RWPE2 (cell line): Measurements from ENCODE around the gene RASSF7.

ENCODE experiments used
- ATAC-seq: fragments of 200-7000 bp; cut with Tn5 transposase; 3 replicates; pipeline ENCODE4 v1.9.1; 2021; ENCODE audit warnings: low read depth
- DNase-seq: peaks from one replicate; pipeline ENCODE4 v3.0.0-alpha.2; 2020; ENCODE audit warnings: low spot score
- H3K27ac ChIP-seq: fragments of 450-650 bp; 2 replicates; pipeline ENCODE4 v1.5.1; 2017; ENCODE audit warnings: mild to moderate bottlenecking; ENCODE audit not compliant: poor library complexity, severe bottlenecking
- H3K27me3 ChIP-seq: fragments of 250-450 bp; sonication (Bioruptor Pico); 2 replicates; pipeline ENCODE4 v1.5.1; 2021; ENCODE audit warnings: mild to moderate bottlenecking, moderate library complexity; ENCODE audit not compliant: insufficient read depth, poor library complexity, severe bottlenecking
- H3K36me3 ChIP-seq: fragments of 250-450 bp; sonication (Bioruptor Pico); 2 replicates; pipeline ENCODE4 v1.5.1; 2020; ENCODE audit warnings: low read depth, mild to moderate bottlenecking, moderate library complexity
- H3K4me1 ChIP-seq: fragments of 250-450 bp; sonication (Bioruptor Pico); 2 replicates; pipeline ENCODE4 v1.5.1; 2021; ENCODE audit warnings: mild to moderate bottlenecking, moderate library complexity; ENCODE audit not compliant: insufficient read depth, poor library complexity, severe bottlenecking
- H3K4me3 ChIP-seq: fragments of 250-450 bp; sonication (Bioruptor Pico); 2 replicates; pipeline ENCODE4 v1.5.1; 2021; ENCODE audit warnings: mild to moderate bottlenecking, moderate library complexity; ENCODE audit not compliant: severe bottlenecking
- H3K9me3 ChIP-seq: fragments of 250-450 bp; sonication (Bioruptor Pico); 2 replicates; pipeline ENCODE4 v1.5.1; 2021; ENCODE audit warnings: mild to moderate bottlenecking, moderate library complexity; ENCODE audit not compliant: severe bottlenecking
- CTCF ChIP-seq: fragments of 450-650 bp; IDR thresholded peaks from one replicate; pipeline ENCODE4 v1.5.1; 2017; ENCODE audit warnings: mild to moderate bottlenecking, moderate library complexity; ENCODE audit not compliant: poor library complexity, severe bottlenecking

RASSF7 gene

GRCh38 chr11:586376-587316, 25.9 kb downstream of the RASSF7 start:
- DNase-seq (no peak), ATAC-seq (no peak)
- Histone ChIP-seq H3K4me3 (no peak overlapping the region), H3K27me3 (no peaks in the 10 kb centered on the region), H3K27ac (no peak overlapping the region), H3K9me3 (no peaks in the 10 kb centered on the region), H3K4me1 (no peaks in the 10 kb centered on the region), H3K36me3 (peaks cover 70% of the 10 kb centered on the region)
- no peak for TF ChIP-seq CTCF

- Histone ChIP-seq H3K4me1 (no peaks in the 10 kb centered on the region), H3K9me3 (no peaks in the 10 kb centered on the region), H3K27me3 (no peaks in the 10 kb centered on the region), H3K27ac (peak overlapping the region; percentile 15), H3K36me3 (peaks cover 70% of the 10 kb centered on the region), H3K4me3 (no peak overlapping the region)
- ATAC-seq = 0 out of 3 replicates have a peak, but pooled peaks have one; percentile 19
- no peak for DNase-seq
- TF ChIP-seq CTCF = no peak
These were observed 26.8 kb downstream of the RASSF7 start for GRCh38 chr11:587546-587945.

- H3K4me1 ChIP-seq = no peaks in the 10 kb centered on the region
- ATAC-seq (0 out of 3 replicates have a peak, but pooled peaks have one; percentile 48), DNase-seq (no peak)
- peak overlapping the region; percentile 15 for H3K27ac ChIP-seq
- H3K27me3 ChIP-seq = no peaks in the 10 kb centered on the region
- H3K4me3 ChIP-seq = no peak overlapping the region
- no peaks in the 10 kb centered on the region for H3K9me3 ChIP-seq
- H3K36me3 ChIP-seq = peaks cover 69% of the 10 kb centered on the region
- no peak for TF ChIP-seq CTCF
These were observed 27.2 kb downstream of the RASSF7 start for GRCh38 chr11:587978-588380.

- ATAC-seq (no peak), DNase-seq (no peak)
- no peaks in the 10 kb centered on the region for H3K4me1 ChIP-seq
- no peak overlapping the region for H3K4me3 ChIP-seq
- H3K27me3 ChIP-seq = no peaks in the 10 kb centered on the region
- TF ChIP-seq CTCF = no peak
- H3K9me3 ChIP-seq = no peaks in the 10 kb centered on the region
- no peak overlapping the region for H3K27ac ChIP-seq
- peaks cover 75% of the 10 kb centered on the region for H3K36me3 ChIP-seq
These were observed 29.0 kb downstream of the RASSF7 start for GRCh38 chr11:589798-590197.

GRCh38 chr11:590997-591396, 30.2 kb downstream of the RASSF7 start:
- Histone ChIP-seq H3K27ac (no peak overlapping the region), H3K9me3 (no peaks in the 10 kb centered on the region), H3K4me1 (no peaks in the 10 kb centered on the region), H3K4me3 (no peak overlapping the region), H3K27me3 (no peaks in the 10 kb centered on the region), H3K36me3 (peaks cover 85% of the 10 kb centered on the region)
- DNase-seq = no peak
- ATAC-seq = no peak
- no peak for TF ChIP-seq CTCF
